ENCODE data around the gene FCGR1A. TPM values are rescaled to one million over a fixed set of nuclear protein-coding genes. Genes with fewer than 3 reads are reported as not detected.
"Not testable (repeated sequence)": the region's sequence is repeated elsewhere in the genome, so short reads cannot be mapped to it uniquely, and the experiment has no call there.

Gene FCGR1A
- total RNA-seq, 1 experiment from 2014 or later, result not detected

GRCh38 chr1:149766241-149766640 is 16.3 kb upstream of the FCGR1A start:
- H3K27ac ChIP-seq; H3K27me3 ChIP-seq; H3K9me3 ChIP-seq (replicated peaks); DNase-seq; H3K4me1 ChIP-seq; H3K4me3 ChIP-seq; H3K36me3 ChIP-seq: not testable (repeated sequence)

DNA sequence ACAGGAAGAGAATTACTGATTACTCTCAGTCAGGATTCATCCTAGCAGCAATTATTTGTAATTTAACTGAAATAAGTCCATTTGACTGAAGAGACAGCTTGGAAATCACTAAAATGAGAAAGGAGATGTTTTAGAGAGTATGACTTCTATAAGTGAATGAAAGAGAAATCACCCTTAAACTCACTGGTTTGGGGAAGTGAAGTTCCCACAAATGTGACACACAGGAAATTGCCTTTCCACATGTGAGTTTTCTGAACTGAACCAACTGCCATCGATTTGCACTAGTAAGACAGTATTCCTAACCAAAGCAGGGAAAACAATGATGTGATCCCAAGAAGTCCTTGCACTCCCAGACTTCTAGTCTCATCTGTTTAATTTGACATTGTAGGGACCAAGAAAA is 13.3 kb upstream of the FCGR1A start:
- H3K27me3 ChIP-seq; H3K9me3 ChIP-seq (replicated peaks); H3K4me3 ChIP-seq; H3K27ac ChIP-seq; H3K36me3 ChIP-seq; H3K4me1 ChIP-seq; DNase-seq: not testable (repeated sequence)

GRCh38 chr1:149770661-149771060 is 11.8 kb upstream of the FCGR1A start:
- H3K4me1 ChIP-seq; H3K27me3 ChIP-seq; H3K36me3 ChIP-seq; DNase-seq; H3K4me3 ChIP-seq; H3K27ac ChIP-seq; H3K9me3 ChIP-seq (replicated peaks): not testable (repeated sequence)

GRCh38 chr1:149771653-149772425 is 10.7 kb upstream of the FCGR1A start:
- not testable (repeated sequence) for H3K4me3 ChIP-seq; H3K27ac ChIP-seq; DNase-seq; H3K36me3 ChIP-seq; H3K4me1 ChIP-seq; H3K27me3 ChIP-seq; H3K9me3 ChIP-seq (replicated peaks)

GRCh38 chr1:149775510-149776147 is 6.9 kb upstream of the FCGR1A start:
- not testable (repeated sequence) for H3K4me3 ChIP-seq; DNase-seq; H3K27me3 ChIP-seq; H3K27ac ChIP-seq; H3K9me3 ChIP-seq (replicated peaks); H3K36me3 ChIP-seq; H3K4me1 ChIP-seq

GRCh38 chr1:149777084-149777483 is 5.4 kb upstream of the FCGR1A start:
- not testable (repeated sequence) for H3K36me3 ChIP-seq; H3K4me1 ChIP-seq; H3K9me3 ChIP-seq (replicated peaks); H3K4me3 ChIP-seq; H3K27me3 ChIP-seq; DNase-seq; H3K27ac ChIP-seq

DNA sequence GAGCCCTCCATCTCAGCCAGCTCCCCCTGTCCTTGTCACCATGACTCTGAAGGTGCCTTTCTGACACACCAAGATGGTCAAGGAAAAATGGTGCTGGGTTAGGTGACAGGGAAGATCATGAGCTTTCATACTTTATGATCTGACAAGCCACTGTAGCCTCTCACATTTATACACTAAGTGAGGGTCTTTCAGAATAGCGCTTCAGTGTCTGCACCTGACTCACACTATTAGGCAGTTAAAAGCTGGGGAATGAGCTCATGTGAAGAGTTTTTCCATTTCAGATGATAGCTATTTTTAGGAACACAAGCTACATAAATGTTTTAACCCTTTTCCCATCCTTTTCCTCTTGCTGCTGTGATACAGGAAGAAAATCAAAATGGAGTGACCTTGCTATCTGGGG is 4.2 kb upstream of the FCGR1A start:
- H3K36me3 ChIP-seq; DNase-seq; H3K4me3 ChIP-seq; H3K9me3 ChIP-seq (replicated peaks); H3K27ac ChIP-seq; H3K27me3 ChIP-seq; H3K4me1 ChIP-seq: not testable (repeated sequence)

GRCh38 chr1:149781413-149781984 is 995 bp upstream of the FCGR1A start:
- H3K36me3 ChIP-seq; H3K27me3 ChIP-seq; H3K4me3 ChIP-seq; H3K27ac ChIP-seq; H3K9me3 ChIP-seq (replicated peaks); DNase-seq; H3K4me1 ChIP-seq: not testable (repeated sequence)

DNA sequence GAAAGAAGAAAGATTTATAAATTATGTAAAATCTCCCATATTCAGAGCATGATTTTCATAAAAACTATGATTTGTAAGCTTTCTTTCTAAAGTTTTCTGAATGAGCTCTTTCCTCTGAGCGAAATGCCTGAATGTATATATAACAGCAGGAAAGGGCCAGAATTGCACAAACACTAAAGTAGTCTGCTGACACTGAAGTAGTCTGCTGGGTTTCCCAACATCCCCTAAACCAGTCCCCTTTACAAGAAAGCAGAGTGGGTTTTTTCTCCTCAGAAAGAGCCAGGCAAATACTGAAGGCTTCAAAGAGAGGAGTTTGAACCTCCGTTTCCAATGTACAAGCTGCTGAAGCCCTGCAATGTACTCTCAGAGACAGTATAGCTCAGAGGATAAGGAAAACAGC is 795 bp downstream of the FCGR1A start:
- H3K9me3 ChIP-seq (replicated peaks); H3K4me3 ChIP-seq; DNase-seq; H3K27me3 ChIP-seq; H3K4me1 ChIP-seq; H3K36me3 ChIP-seq; H3K27ac ChIP-seq: not testable (repeated sequence)

DNA sequence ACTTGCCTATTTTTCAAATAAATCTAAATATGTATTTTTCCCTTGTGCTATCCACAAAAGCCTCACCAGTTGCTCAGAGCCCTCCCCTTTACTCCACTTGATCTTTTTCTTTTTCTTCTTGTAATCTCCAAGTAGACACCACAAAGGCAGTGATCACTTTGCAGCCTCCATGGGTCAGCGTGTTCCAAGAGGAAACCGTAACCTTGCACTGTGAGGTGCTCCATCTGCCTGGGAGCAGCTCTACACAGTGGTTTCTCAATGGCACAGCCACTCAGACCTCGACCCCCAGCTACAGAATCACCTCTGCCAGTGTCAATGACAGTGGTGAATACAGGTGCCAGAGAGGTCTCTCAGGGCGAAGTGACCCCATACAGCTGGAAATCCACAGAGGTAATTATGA is 1.4 kb downstream of the FCGR1A start:
- not testable (repeated sequence) for H3K27ac ChIP-seq; H3K4me3 ChIP-seq; DNase-seq; H3K4me1 ChIP-seq; H3K9me3 ChIP-seq (replicated peaks); H3K27me3 ChIP-seq; H3K36me3 ChIP-seq

GRCh38 chr1:149787688-149788451 is 5.4 kb downstream of the FCGR1A start:
- DNase-seq; H3K9me3 ChIP-seq (replicated peaks); H3K4me1 ChIP-seq; H3K36me3 ChIP-seq; H3K27ac ChIP-seq; H3K27me3 ChIP-seq; H3K4me3 ChIP-seq: not testable (repeated sequence)

DNA sequence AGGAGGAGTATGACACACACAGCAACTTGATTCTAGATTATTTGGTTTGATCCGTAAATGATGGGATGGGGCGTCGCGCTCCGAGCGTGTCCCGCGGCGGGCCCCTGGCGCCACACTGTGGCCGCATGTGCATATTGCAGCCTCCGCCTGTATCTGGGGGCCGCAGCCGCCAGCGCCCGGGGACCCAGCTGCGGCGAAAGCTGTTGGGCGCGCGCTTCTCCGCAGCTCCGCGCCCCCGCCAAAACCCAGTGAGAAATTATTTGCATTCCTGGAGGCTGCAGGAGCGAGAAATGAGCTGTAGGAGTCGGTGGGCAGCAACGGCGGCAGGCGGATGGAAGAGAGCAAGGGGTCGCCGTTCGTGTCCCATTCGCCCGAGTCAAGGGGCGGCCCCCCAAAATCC is 10.0 kb downstream of the FCGR1A start:
- H3K9me3 ChIP-seq (replicated peaks); H3K27me3 ChIP-seq; H3K27ac ChIP-seq; H3K36me3 ChIP-seq; H3K4me1 ChIP-seq: not testable (repeated sequence)
- peak overlapping the region; percentile 57 for H3K4me3 ChIP-seq
- peak; percentile 21 to 55 for DNase-seq

DNA sequence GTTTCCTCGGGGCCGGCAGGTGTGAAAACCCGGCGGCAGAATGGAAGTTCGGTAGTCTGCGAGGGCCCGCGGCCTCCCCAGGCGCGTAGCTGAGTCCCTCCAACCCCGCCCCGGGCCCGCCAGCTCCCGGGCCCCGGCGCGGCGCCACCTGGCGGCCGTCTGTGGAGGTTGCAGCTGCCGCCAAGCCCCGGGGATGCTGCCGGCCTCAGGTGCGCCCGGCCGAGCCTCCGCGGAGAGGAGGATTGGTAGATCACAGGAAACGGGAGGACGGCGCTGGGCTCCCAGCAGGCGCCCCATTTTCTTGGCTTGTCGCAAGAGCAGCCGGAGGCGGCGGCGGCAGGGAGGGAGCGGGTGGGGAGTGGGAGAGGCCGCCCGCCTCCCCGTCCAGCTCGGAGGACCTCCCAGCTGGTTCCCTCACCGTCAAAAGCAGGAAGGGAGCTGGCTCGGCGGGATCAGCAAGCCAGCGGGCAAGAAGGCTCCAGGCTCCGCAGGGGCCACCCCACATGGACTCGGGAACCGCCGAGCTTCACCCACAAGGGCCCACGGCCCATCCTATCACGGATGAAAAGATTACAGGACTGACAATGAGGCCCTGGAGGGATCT is 10.5 kb downstream of the FCGR1A start:
- H3K9me3 ChIP-seq (replicated peaks); H3K27ac ChIP-seq; H3K4me1 ChIP-seq; H3K36me3 ChIP-seq; H3K27me3 ChIP-seq: not testable (repeated sequence)
- H3K4me3 ChIP-seq, result peak overlapping the region; percentile 57
- DNase-seq, result peak; percentile 36 to 63

GRCh38 chr1:149793885-149794284 is 11.4 kb downstream of the FCGR1A start:
- not testable (repeated sequence) for H3K27ac ChIP-seq; DNase-seq; H3K4me1 ChIP-seq; H3K9me3 ChIP-seq (replicated peaks); H3K36me3 ChIP-seq; H3K27me3 ChIP-seq; H3K4me3 ChIP-seq

DNA sequence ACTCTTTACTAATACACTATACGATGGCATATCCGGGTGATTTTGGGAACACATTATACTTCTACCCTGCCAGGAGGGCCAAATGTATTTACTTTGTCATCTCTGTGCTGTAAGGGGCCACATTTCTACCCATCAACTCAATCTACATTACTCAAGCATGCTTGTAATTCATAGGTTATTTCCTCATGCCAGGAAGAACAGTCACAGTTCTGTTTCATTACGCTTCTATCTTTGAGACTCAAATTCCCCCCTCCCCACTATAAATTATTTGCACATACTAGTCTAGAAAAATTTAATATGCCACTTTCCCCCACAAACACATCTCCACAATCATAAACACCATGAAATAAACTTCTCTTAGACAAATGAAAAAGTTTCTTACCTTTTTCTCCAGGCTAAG is 19.1 kb downstream of the FCGR1A start:
- H3K36me3 ChIP-seq; H3K9me3 ChIP-seq (replicated peaks); H3K4me1 ChIP-seq; H3K4me3 ChIP-seq; H3K27ac ChIP-seq; H3K27me3 ChIP-seq; DNase-seq: not testable (repeated sequence)

All from SJCRH30 (cell line).